HEK293 (cell line): ENCODE measurements around the gene SEMA3F.

Experiments used
- REST ChIP-seq: fragments of 450-650 bp; formaldehyde crosslinking; IDR thresholded peaks from 2 replicates; pipeline ENCODE4 v1.5.1; 2016; ENCODE audit warnings: missing biosample characterization, missing genetic modification characterization
- SP2 ChIP-seq: fragments of 450-650 bp; formaldehyde crosslinking; IDR thresholded peaks from 2 replicates; pipeline ENCODE4 v1.5.1; 2016; ENCODE audit warnings: missing biosample characterization, missing genetic modification characterization
- ZNF707 ChIP-seq: fragments of 450-650 bp; formaldehyde crosslinking; IDR thresholded peaks from 2 replicates; pipeline ENCODE4 v1.5.1; 2016; ENCODE audit warnings: missing biosample characterization, missing genetic modification characterization

GRCh38 chr3:50168388-50168787 lies 13.3 kb downstream of the SEMA3F start:
- no peak for TF ChIP-seq REST (tag by site-specific recombination)
- no peak for TF ChIP-seq SP2 (tag by site-specific recombination)
- no peak for TF ChIP-seq ZNF707 (tag by site-specific recombination)
